ENCODE measurements around the gene PHACTR1. TPM values are rescaled to one million over a fixed set of nuclear protein-coding genes. Genes with fewer than 3 reads are reported as not detected.

PHACTR1 gene
- total RNA-seq, 1 experiment from 2014 or later = 0.05 TPM

DNA sequence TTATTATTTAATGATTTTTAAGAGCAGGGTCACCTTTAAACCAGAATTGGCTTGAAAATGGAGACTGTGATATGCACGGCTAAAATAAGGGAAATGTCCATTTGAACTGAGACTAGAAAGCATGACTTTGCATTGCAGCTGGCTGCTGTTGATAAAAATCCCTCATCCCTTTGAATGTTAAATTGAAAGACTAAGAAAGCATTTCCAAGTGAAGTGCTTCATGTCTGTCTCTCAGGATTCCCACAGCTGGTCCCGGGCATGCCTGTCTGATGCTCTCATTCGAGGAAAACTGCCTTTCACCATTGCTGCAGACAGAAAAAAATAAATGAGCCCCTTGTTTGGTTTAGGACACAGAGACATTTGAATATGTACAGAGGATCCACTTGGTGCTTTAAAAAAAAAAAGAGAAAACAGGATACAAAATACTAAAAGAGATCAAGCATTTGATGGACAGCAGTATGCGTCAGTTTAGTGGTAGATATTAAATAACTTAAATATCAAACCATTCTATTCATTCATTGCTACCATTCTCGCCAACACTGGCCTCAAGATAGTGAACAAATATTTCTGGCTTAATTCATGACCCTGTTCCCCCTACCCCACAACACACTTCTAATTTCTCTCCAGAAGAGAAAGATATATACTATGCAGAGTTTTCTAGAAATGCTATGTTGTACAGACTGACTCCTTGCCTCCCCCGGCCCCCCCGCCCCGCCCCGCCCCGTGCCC, 556.8 kb downstream of the PHACTR1 start:
- ChIA-PET POLR2A (no interaction called here), CTCF (no interaction called here)
- ATAC-seq (no peak), DNase-seq (ENCODE audit: low read depth, low spot score) (no peak)
- no peak overlapping the region for H3K27ac ChIP-seq (ENCODE audit: low read length)
- H3K4me3 ChIP-seq (ENCODE audit: low read depth in 2 of 2, low read length in 2 of 2) = no peak overlapping the region
- intact Hi-C loops (cut with micrococcal nuclease; ENCODE audit: unreplicated experiment) (no loop called here), in situ Hi-C loops (cut with HindIII; ENCODE audit: low pct_unique_long_range_greater_than_20kb, low sequenced_read_pairs) (no loop called here)
- H3K4me1 ChIP-seq (ENCODE audit: control insufficient read depth, insufficient read depth, low read length) = no peaks in the 10 kb centered on the region
- TF ChIP-seq POLR2AphosphoS5 (IDR thresholded peaks at IDR 0.05; ENCODE audit: low read depth, low read length) (no peak), SIN3A (IDR thresholded peaks at IDR 0.05; ENCODE audit: borderline replicate concordance, insufficient read depth, low read depth, low read length) (no peak), TCF7L2 (IDR thresholded peaks at IDR 0.05; ENCODE audit: low read depth, low read length) (no peak)
- TF ChIP-seq, protein P1, sequence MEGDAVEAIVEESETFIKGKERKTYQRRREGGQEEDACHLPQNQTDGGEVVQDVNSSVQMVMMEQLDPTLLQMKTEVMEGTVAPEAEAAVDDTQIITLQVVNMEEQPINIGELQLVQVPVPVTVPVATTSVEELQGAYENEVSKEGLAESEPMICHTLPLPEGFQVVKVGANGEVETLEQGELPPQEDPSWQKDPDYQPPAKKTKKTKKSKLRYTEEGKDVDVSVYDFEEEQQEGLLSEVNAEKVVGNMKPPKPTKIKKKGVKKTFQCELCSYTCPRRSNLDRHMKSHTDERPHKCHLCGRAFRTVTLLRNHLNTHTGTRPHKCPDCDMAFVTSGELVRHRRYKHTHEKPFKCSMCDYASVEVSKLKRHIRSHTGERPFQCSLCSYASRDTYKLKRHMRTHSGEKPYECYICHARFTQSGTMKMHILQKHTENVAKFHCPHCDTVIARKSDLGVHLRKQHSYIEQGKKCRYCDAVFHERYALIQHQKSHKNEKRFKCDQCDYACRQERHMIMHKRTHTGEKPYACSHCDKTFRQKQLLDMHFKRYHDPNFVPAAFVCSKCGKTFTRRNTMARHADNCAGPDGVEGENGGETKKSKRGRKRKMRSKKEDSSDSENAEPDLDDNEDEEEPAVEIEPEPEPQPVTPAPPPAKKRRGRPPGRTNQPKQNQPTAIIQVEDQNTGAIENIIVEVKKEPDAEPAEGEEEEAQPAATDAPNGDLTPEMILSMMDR (IDR thresholded peaks at IDR 0.05) = no peak
- TF ChIP-seq, protein P2, sequence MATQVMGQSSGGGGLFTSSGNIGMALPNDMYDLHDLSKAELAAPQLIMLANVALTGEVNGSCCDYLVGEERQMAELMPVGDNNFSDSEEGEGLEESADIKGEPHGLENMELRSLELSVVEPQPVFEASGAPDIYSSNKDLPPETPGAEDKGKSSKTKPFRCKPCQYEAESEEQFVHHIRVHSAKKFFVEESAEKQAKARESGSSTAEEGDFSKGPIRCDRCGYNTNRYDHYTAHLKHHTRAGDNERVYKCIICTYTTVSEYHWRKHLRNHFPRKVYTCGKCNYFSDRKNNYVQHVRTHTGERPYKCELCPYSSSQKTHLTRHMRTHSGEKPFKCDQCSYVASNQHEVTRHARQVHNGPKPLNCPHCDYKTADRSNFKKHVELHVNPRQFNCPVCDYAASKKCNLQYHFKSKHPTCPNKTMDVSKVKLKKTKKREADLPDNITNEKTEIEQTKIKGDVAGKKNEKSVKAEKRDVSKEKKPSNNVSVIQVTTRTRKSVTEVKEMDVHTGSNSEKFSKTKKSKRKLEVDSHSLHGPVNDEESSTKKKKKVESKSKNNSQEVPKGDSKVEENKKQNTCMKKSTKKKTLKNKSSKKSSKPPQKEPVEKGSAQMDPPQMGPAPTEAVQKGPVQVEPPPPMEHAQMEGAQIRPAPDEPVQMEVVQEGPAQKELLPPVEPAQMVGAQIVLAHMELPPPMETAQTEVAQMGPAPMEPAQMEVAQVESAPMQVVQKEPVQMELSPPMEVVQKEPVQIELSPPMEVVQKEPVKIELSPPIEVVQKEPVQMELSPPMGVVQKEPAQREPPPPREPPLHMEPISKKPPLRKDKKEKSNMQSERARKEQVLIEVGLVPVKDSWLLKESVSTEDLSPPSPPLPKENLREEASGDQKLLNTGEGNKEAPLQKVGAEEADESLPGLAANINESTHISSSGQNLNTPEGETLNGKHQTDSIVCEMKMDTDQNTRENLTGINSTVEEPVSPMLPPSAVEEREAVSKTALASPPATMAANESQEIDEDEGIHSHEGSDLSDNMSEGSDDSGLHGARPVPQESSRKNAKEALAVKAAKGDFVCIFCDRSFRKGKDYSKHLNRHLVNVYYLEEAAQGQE (IDR thresholded peaks at IDR 0.05; ENCODE audit: insufficient read depth in 1 of 2, low read depth in 2 of 2, low read length in 1 of 2) = no peak
- peaks cover 2% of the 10 kb centered on the region; the same call in 1 of the 2 replicates for H3K27me3 ChIP-seq (ENCODE audit: control insufficient read depth, insufficient read depth, low read length)
- no peaks in the 10 kb centered on the region for H3K36me3 ChIP-seq (ENCODE audit: control insufficient read depth, insufficient read depth, low read length)
- no peaks in the 10 kb centered on the region for H3K9me3 ChIP-seq (ENCODE audit: control insufficient read depth, insufficient read depth, low read depth, low read length)
- no TSS peak for BruUV-seq (replicated peaks)

DNA sequence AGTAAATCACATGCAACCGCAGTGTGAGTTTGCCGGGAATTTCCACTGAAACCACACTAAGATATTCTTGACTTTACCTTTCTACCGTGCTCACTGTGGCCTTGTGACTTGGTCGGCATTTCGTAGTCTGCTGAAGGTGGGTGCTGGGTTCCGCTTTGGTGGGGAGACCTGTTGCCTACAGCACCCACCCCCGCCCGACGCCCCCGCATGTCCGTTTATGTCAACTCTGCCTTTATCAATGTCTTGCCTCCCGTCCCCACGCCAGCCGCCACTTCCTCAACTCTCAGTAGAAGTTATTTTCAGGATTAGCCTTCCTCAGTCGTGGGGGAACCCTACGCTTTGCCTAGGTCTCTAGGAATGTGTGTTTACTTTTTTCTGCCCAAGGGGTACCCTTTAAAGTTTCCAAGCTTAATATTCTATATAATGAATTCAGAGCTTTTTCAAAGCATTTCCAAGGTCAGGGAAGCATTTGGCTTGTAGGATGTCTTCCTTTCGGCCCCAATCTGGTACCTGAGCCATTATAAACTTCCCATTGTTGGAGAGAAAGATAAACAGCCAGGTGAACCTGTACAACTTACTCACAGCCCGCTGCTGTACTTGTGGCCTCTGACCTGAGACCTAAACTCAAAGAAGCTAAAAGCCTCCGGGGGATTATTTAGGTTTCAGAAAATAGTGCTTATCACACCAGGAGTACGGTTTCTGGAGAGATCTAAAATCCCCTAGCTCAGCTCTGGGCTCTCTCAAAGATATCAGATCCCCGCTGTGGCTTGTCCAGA, 557.6 kb downstream of the PHACTR1 start:
- no peak overlapping the region for H3K4me3 ChIP-seq (ENCODE audit: low read depth in 2 of 2, low read length in 2 of 2)
- TF ChIP-seq TCF7L2 (IDR thresholded peaks at IDR 0.05; ENCODE audit: low read depth, low read length) = no peak
- TF ChIP-seq, protein P2 (IDR thresholded peaks at IDR 0.05; ENCODE audit: insufficient read depth in 1 of 2, low read depth in 2 of 2, low read length in 1 of 2) = no peak
- TF ChIP-seq POLR2AphosphoS5 (IDR thresholded peaks at IDR 0.05; ENCODE audit: low read depth, low read length) = no peak
- TF ChIP-seq, protein P1 (IDR thresholded peaks at IDR 0.05) = no peak
- TF ChIP-seq SIN3A (IDR thresholded peaks at IDR 0.05; ENCODE audit: borderline replicate concordance, insufficient read depth, low read depth, low read length) = no peak
- H3K9me3 ChIP-seq (ENCODE audit: control insufficient read depth, insufficient read depth, low read depth, low read length) = no peaks in the 10 kb centered on the region
- no peaks in the 10 kb centered on the region for H3K4me1 ChIP-seq (ENCODE audit: control insufficient read depth, insufficient read depth, low read length)
- no peak for ATAC-seq
- in situ Hi-C loops (cut with HindIII; ENCODE audit: low pct_unique_long_range_greater_than_20kb, low sequenced_read_pairs) (no loop called here), intact Hi-C loops (cut with micrococcal nuclease; ENCODE audit: unreplicated experiment) (no loop called here)
- no peak overlapping the region for H3K27ac ChIP-seq (ENCODE audit: low read length)
- no peaks in the 10 kb centered on the region for H3K36me3 ChIP-seq (ENCODE audit: control insufficient read depth, insufficient read depth, low read length)
- ChIA-PET CTCF (no interaction called here), POLR2A (no interaction called here)
- H3K27me3 ChIP-seq (ENCODE audit: control insufficient read depth, insufficient read depth, low read length) = peaks cover 2% of the 10 kb centered on the region; the same call in 1 of the 2 replicates
- no TSS peak for BruUV-seq (replicated peaks)
- DNase-seq (ENCODE audit: low read depth, low spot score) = no peak
